Fibroblast of lung (primary cell): ENCODE results near the gene NECTIN1.

Experiments used
- EZH2 ChIP-seq: IDR thresholded peaks from 2 replicates; pipeline ENCODE4 v1.5.1; 2012; ENCODE audit warnings: low read length, control low read depth, mild to moderate bottlenecking; ENCODE audit errors: missing control alignments
- TF ChIP-seq, protein P1 (sequence below), 2 donors: IDR thresholded peaks in 1 of 2; conservative IDR thresholded peaks in 1 of 2; 1 replicate in 1 of 2; 2 replicates in 1 of 2; pipeline ENCODE4 v1.5.1; 2011 to 2012; ENCODE audit warnings: low read length in 2 of 2, control low read depth in 1 of 2, inconsistent platforms in 1 of 2, low read depth in 1 of 2, mild to moderate bottlenecking in 1 of 2

DNA sequence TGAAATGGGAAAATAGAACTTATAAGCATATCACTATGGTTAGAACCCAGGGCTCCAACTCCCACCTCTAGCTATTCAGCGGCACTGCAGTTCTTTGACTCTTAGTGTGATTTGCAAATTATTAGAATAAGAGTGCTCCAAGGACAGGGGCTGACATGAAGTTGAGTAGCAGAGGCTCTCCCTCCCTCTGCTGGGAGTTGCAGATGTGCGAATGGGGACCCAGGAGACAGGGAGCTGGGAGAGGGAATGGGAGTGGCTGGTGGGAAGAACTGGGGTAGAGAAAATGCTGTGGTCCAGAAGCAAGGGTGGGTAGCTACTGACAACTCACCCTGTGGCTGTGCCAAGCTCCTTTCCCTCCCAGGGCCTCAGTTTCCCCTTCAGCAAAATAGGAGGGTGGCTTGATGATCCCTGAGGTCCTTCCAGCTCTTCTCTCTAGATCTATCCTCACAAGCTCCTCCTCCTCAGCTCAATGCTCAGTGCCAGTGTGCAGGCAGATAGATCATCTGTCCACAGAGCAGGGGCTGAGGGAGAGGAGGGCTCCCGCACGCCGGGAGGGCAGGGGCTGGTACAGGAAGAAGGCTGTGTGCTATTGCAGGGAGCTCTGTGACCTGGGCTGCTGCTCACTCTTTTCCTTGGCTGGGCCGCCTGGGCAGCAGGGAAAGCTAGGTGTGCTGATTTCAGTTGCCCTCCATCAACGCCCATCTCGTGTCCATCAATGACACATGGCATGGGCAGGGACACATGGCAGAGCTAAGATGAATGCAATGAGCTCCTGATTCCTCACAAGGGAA is 99.0 kb downstream of the NECTIN1 start:
- TF ChIP-seq, protein P1, sequence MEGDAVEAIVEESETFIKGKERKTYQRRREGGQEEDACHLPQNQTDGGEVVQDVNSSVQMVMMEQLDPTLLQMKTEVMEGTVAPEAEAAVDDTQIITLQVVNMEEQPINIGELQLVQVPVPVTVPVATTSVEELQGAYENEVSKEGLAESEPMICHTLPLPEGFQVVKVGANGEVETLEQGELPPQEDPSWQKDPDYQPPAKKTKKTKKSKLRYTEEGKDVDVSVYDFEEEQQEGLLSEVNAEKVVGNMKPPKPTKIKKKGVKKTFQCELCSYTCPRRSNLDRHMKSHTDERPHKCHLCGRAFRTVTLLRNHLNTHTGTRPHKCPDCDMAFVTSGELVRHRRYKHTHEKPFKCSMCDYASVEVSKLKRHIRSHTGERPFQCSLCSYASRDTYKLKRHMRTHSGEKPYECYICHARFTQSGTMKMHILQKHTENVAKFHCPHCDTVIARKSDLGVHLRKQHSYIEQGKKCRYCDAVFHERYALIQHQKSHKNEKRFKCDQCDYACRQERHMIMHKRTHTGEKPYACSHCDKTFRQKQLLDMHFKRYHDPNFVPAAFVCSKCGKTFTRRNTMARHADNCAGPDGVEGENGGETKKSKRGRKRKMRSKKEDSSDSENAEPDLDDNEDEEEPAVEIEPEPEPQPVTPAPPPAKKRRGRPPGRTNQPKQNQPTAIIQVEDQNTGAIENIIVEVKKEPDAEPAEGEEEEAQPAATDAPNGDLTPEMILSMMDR (conservative IDR thresholded peaks at IDR 0.05 in 1 of 2, IDR thresholded peaks at IDR 0.05 in 1 of 2; ENCODE audit: low read depth in 1 of 2, low read length in 2 of 2) = no peak
- TF ChIP-seq EZH2 = no peak
